HepG2 (cell line): ENCODE measurements around the gene TLE2. TPM values are rescaled to one million over a fixed set of nuclear protein-coding genes. Genes with fewer than 3 reads are reported as not detected.

Experiments used
- ARNT ChIP-seq: fragments of 450-650 bp; IDR thresholded peaks from 2 replicates; pipeline ENCODE4 v1.6.1; 2017
- ASH2L ChIP-seq: fragments of 300-600, 200-600 bp; sonication (generic); IDR thresholded peaks from 2 replicates; pipeline ENCODE4 v1.7.0; 2017; ENCODE audit warnings: low read depth, mild to moderate bottlenecking, moderate library complexity, mixed read lengths, low read length; ENCODE audit not compliant: insufficient read length
- ATF1 ChIP-seq: IDR thresholded peaks from 2 replicates; pipeline ENCODE4 v1.6.1; 2016; ENCODE audit warnings: mild to moderate bottlenecking, control low read depth
- ATRX ChIP-seq: sonication (generic); formaldehyde crosslinking; IDR thresholded peaks from 2 replicates; pipeline ENCODE4 v1.4.0; 2020; ENCODE audit warnings: missing genetic modification reagents, borderline replicate concordance
- CEBPG ChIP-seq: IDR thresholded peaks from 2 replicates; pipeline ENCODE4 v1.6.1; 2016
- CREM ChIP-seq, 2 experiments: sonication (generic) in 1 of 2; formaldehyde crosslinking in 1 of 2; IDR thresholded peaks; 2 replicates each; pipeline versions ENCODE4 v1.4.0 to v1.6.1; 2016 to 2020; ENCODE audit warnings: antibody characterized with exemption in 1 of 2, mild to moderate bottlenecking in 1 of 2, missing genetic modification reagents in 1 of 2
- HMGXB4 ChIP-seq, 2 experiments: sonication (generic) in 1 of 2; formaldehyde crosslinking in 1 of 2; IDR thresholded peaks; 2 replicates each; pipeline versions ENCODE4 v1.4.0 to v1.6.1; 2018 to 2020; ENCODE audit warnings: missing genetic modification reagents in 2 of 2, borderline replicate concordance in 1 of 2, low read depth in 1 of 2, mild to moderate bottlenecking in 1 of 2, missing biosample characterization in 1 of 2
- KDM3A ChIP-seq: IDR thresholded peaks from 2 replicates; pipeline ENCODE4 v1.6.1; 2018; ENCODE audit warnings: low read depth, missing compliant biosample characterization
- MIER2 ChIP-seq: IDR thresholded peaks from 2 replicates; pipeline ENCODE4 v1.6.1; 2016; ENCODE audit warnings: missing biosample characterization, missing genetic modification reagents
- MXD4 ChIP-seq: IDR thresholded peaks from 2 replicates; pipeline ENCODE4 v1.6.1; 2016; ENCODE audit warnings: mild to moderate bottlenecking, missing biosample characterization, missing genetic modification reagents
- NFIC ChIP-seq: IDR thresholded peaks from 2 replicates; pipeline ENCODE4 v1.6.1; 2012; ENCODE audit warnings: mild to moderate bottlenecking, low read length, inconsistent platforms
- NFRKB ChIP-seq: fragments of 450-650 bp; IDR thresholded peaks from 2 replicates; pipeline ENCODE4 v1.6.1; 2017
- PITX1 ChIP-seq: sonication (generic); formaldehyde crosslinking; IDR thresholded peaks from 2 replicates; pipeline ENCODE4 v1.5.1; 2020; ENCODE audit warnings: mild to moderate bottlenecking, missing genetic modification reagents
- PPARG ChIP-seq: conservative IDR thresholded peaks from 2 replicates; pipeline ENCODE4 v1.6.1; 2016; ENCODE audit warnings: missing biosample characterization, missing genetic modification reagents
- PRDM15 ChIP-seq: sonication (generic); formaldehyde crosslinking; IDR thresholded peaks from 2 replicates; pipeline ENCODE4 v1.4.0; 2020; ENCODE audit warnings: missing genetic modification reagents
- SNAPC2 ChIP-seq: sonication (generic); formaldehyde crosslinking; IDR thresholded peaks from 2 replicates; pipeline ENCODE4 v1.8.1; 2022; ENCODE audit warnings: mild to moderate bottlenecking, missing genetic modification reagents
- SSRP1 ChIP-seq: IDR thresholded peaks from 2 replicates; pipeline ENCODE4 v1.6.1; 2016; ENCODE audit warnings: control low read depth
- ZFP37 ChIP-seq: sonication (generic); formaldehyde crosslinking; IDR thresholded peaks from 2 replicates; pipeline ENCODE4 v1.4.0; 2020; ENCODE audit warnings: missing genetic modification reagents, borderline replicate concordance
- ZFX ChIP-seq: sonication (generic); formaldehyde crosslinking; IDR thresholded peaks from 2 replicates; pipeline ENCODE4 v1.4.0; 2020; ENCODE audit warnings: mild to moderate bottlenecking, low read depth, missing genetic modification reagents, moderate library complexity
- ZNF687 ChIP-seq: sonication (generic); formaldehyde crosslinking; IDR thresholded peaks from 2 replicates; pipeline ENCODE4 v1.5.1; 2020; ENCODE audit warnings: mild to moderate bottlenecking, missing genetic modification reagents, moderate library complexity
- polyA plus RNA-seq, 8 experiments: library from polyadenylated mRNA; depleted of rRNA in 3 of 8; stranded (reverse) in 7 of 8; unstranded in 1 of 8; fragments of >200 nt; fragmentation: Illumina TruSeq in 4 of 8; extraction: Trizol in 4 of 8; gene quantifications; 2 replicates each; pipeline versions ENCODE4 v1.2.1 to v1.2.3, GENCODE V29; 2011 to 2016; ENCODE audit warnings: low read depth in 4 of 8, missing spikeins in 1 of 8, mixed read lengths in 1 of 8; ENCODE audit not compliant: insufficient read depth in 1 of 8
- total RNA-seq, 5 experiments: library from RNA; depleted of rRNA; stranded (reverse); fragments of >200 nt; fragmentation: Illumina TruSeq; extraction: Trizol; gene quantifications; 2 replicates each; pipeline ENCODE4 v1.2.3, GENCODE V29; 2016; ENCODE audit warnings: low read depth in 1 of 5

Gene TLE2
- total and polyA plus RNA-seq, 2 of the 13 experiments (the other 11 are each of a cell fraction or from before 2014, with no cell fraction given) = 0.07 to 0.81 TPM

GRCh38 chr19:2962018-2962670 is 66.9 kb downstream of the TLE2 start (continued):
- TF ChIP-seq PRDM15 (CRISPR knock-in tag) = no peak
- TF ChIP-seq CREM (IDR thresholded peaks at IDR 0.05) = peak; percentile 92
- no peak for TF ChIP-seq CREM (CRISPR knock-in tag; IDR thresholded peaks at IDR 0.05)
- peak; percentile 70 for TF ChIP-seq CEBPG (CRISPR knock-in tag)
- no peak for TF ChIP-seq MXD4 (CRISPR knock-in tag)
- peak; percentile 31; the same call in 1 of the 2 replicates for TF ChIP-seq SNAPC2 (CRISPR knock-in tag)
- no peak for TF ChIP-seq SSRP1 (CRISPR knock-in tag)
- no peak for TF ChIP-seq PITX1 (CRISPR knock-in tag)
- TF ChIP-seq ZFP37 = no peak
- TF ChIP-seq KDM3A (CRISPR knock-in tag) = 0 out of 2 replicates have a peak, but pooled peaks have one; percentile 24
- TF ChIP-seq ATF1 (CRISPR knock-in tag) = peak; percentile 91
- TF ChIP-seq ZNF687 (CRISPR knock-in tag) = no peak
- TF ChIP-seq ASH2L = no peak
- no peak for TF ChIP-seq NFRKB
- TF ChIP-seq HMGXB4 (CRISPR knock-in tag; IDR thresholded peaks at IDR 0.05; ENCODE audit: borderline replicate concordance in 1 of 2, low read depth in 1 of 2) = peak in 1 of 2 experiments; percentile 38; a peak in 1 of 4 replicates
- TF ChIP-seq MIER2 (CRISPR knock-in tag) = no peak
- no peak for TF ChIP-seq NFIC
- TF ChIP-seq PPARG = peak; percentile 29; the same call in 1 of the 2 replicates
- TF ChIP-seq ARNT = no peak
- no peak for TF ChIP-seq ZFX
- TF ChIP-seq ATRX (CRISPR knock-in tag) = no peak
